ENCODE measurements around the gene RIC1.
A peak's percentile ranks its signal among the peaks of the same experiment; 100 is the strongest.
"Not testable (repeated sequence)": the region's sequence is repeated elsewhere in the genome, so short reads cannot be mapped to it uniquely, and the experiment has no call there.

The RIC1 gene, protein sequence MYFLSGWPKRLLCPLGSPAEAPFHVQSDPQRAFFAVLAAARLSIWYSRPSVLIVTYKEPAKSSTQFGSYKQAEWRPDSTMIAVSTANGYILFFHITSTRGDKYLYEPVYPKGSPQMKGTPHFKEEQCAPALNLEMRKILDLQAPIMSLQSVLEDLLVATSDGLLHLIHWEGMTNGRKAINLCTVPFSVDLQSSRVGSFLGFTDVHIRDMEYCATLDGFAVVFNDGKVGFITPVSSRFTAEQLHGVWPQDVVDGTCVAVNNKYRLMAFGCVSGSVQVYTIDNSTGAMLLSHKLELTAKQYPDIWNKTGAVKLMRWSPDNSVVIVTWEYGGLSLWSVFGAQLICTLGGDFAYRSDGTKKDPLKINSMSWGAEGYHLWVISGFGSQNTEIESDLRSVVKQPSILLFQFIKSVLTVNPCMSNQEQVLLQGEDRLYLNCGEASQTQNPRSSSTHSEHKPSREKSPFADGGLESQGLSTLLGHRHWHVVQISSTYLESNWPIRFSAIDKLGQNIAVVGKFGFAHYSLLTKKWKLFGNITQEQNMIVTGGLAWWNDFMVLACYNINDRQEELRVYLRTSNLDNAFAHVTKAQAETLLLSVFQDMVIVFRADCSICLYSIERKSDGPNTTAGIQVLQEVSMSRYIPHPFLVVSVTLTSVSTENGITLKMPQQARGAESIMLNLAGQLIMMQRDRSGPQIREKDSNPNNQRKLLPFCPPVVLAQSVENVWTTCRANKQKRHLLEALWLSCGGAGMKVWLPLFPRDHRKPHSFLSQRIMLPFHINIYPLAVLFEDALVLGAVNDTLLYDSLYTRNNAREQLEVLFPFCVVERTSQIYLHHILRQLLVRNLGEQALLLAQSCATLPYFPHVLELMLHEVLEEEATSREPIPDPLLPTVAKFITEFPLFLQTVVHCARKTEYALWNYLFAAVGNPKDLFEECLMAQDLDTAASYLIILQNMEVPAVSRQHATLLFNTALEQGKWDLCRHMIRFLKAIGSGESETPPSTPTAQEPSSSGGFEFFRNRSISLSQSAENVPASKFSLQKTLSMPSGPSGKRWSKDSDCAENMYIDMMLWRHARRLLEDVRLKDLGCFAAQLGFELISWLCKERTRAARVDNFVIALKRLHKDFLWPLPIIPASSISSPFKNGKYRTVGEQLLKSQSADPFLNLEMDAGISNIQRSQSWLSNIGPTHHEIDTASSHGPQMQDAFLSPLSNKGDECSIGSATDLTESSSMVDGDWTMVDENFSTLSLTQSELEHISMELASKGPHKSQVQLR (N-terminal part only)

DNA sequence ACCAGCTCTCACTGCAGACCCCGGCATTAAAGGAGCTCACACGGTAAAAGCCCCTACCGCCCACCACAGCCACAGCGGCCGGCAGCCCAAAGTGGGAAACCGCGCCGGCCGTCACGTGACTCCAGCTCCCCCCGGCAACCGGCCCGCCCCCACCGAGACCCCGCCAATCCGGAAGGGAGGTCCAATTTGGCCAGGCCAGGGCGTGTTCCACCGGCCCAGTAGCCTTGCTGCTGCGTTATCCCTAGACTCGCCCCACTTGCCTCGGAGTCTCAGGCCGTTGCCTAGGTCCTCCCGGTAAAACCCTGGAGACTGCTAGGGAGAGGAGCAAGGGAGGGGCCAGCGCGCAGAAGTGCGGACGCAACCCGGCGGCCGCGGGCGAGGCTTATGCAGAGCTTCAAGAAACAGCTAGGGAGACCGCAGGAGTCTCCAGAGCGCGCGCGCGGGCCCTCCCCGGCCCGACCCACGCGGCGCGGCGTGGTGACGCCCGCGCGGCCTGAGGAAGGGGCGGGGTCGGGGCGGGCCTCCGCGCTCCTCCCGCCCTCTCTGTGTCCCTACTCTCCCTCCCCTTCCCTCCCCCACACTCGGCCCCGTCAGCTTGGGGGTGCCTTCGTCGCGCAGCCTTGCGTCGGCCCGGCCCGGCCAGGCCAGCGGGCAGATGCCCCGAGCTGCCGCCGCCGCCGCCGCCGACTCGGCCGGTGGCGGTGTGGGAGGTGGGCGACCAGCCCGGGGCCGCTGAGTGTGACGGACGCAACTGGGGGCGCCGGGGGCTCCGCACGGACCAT is at the start of gene RIC1:
TSS of gene RIC1 (plus strand) at position 578 of the 782 bp plus-strand sequence. CDS start at position 781, 203 bp downstream.
- DNase-seq (ENCODE audit: low spot score) = peak; percentile 95

DNA sequence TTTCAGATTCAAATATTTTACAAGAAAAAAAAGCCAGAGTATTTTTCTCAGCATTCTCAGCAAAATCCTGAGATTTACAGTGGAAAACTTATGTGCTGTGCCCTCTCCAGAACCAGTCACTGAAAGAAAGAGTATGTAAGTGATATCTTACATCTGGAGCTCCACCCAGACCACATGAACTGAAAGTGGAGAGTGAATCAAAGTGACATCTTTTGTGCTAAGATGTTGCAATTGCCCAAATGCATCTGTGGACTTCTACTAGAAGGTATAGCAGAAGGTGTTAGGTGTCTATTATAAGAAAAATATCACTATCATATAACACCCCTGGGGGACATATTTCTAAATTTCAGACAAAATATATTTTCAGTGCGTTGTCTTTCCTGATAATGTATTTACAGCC is 49.0 kb upstream of the RIC1 start:
- DNase-seq (ENCODE audit: low spot score) = no peak

DNA sequence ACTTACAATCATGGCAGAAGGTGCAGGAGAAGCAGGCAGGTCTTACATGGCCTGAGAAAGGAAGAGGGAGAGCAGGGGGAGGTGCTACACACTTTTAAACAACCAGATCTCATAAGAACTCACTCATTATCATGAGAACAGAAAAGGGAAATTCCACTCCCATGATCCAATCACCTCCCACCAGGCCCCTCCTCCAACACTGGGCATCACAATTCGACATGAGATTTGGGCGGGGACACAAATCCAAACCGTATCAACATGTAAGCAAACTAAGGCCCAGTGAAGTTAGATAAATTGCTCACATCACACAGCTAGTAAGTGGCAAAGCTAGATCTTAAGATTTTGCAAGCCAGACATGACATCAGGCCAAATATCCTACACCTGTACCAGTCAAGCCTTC is 48.3 kb upstream of the RIC1 start:
- no peak for DNase-seq (ENCODE audit: low spot score)

DNA sequence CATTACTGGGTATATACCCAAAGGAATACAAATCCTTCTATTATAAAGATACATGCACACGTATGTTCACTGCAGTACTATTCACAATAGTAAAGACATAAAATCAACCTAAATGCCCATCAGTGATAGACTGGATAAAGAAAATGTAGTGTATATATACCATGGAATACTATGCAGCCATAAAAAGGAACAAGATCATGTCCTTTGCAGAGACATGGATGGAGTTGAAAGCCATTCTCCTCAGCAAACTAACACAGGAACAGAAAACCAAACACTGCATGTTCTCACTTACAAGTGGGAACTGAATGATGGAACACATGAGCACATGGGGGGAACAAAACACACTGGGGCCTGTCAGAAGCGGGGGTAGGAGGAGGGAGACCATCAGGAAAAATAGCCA is 47.2 kb upstream of the RIC1 start:
- not testable (repeated sequence) for DNase-seq (ENCODE audit: low spot score)

DNA sequence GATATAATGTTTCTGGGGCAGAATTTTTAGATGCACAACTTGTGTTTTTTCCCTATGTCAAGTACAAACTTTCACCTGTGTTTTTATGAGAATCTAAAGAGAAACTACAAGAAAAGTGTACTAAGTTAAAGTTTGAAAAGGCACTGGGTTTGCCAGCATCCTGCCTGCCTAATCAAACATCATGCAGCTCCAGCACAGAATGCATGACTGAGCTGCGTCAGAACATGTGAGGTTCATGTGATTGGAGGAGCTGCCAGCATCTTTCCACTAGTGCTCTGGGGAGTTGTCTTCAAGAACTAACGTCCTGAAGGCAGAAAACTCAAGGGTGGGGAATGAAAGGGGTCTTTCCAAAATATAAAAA is 46.1 kb upstream of the RIC1 start:
- DNase-seq (ENCODE audit: low spot score) = no peak

DNA sequence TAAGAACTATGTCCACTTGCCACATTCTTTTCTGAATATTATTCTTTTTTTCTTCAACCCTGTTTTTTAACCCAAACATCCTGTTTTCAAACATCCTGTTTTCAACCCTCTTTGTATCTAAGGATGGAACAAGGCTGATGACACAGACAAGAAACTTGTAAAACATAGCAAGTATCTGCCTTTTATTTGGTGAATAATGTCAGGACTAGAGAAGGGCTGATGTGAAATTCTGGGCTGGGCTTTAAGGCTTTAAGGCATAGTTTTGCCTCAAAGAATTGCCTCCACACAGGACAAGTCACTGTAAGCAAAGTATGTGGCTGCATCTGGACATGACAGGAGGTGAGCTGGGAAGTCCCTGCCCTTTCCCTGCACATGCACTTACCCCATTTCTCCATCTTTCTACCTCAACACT is 42.5 kb upstream of the RIC1 start:
- no peak for DNase-seq (ENCODE audit: low spot score)

DNA sequence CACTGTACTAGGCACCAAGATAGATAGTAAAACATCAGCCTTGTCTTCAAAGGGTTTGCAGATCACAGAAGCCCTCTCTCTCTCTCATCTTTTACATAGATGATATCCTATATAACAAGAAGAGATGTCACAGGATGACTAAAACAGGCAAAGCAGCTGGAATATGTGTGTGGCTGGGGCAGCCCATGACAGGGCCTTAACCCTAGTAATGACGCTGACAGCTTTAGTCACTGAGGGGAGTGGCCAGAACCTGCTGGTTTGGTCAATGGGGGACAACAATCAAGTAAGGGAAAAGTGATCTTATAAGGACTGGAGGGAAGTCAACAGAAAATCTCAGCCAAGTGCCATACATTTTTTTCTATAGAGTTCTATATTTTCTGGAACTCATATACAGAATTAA is 41.9 kb upstream of the RIC1 start:
- DNase-seq (ENCODE audit: low spot score) = no peak

DNA sequence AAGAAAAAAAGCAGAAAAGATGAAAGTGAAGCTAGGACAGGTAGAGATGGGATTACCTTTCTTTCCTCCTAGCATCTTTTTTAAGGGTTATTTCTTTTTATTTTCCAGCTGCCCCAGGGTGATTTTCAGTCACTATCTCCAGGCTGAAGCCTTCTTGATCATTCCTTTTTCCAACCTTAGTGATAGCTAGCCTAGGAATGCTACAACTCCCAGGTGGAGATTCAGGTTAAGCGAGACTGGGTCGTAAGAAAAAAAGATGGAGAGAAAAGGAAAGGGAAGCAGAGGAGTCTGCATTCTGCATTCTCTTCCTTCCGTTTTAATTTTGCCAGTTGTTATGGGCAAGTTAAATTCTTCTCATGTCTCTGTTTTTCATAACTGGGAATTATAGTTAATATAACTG is 36.7 kb upstream of the RIC1 start:
- no peak for DNase-seq (ENCODE audit: low spot score)

DNA sequence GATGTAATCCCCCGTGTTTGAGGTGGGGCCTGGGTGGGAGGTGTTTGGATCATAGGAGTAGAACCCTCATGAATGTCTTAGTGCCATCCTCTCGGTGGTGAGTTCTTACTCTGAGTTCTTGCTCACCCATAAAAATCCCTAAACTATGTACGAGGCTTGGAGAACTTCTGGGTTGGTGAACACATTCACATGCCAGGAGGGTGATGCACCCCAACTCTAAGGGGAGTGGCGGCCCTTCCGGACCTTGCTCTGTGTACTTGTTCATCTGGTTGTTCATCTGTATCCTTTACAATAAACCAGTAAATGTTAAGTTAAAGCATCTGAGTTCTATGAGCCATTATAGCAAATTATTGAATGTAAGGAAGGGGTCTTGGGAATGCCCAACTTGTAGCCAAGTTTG is 36.0 kb upstream of the RIC1 start:
- no peak for DNase-seq (ENCODE audit: low spot score)

DNA sequence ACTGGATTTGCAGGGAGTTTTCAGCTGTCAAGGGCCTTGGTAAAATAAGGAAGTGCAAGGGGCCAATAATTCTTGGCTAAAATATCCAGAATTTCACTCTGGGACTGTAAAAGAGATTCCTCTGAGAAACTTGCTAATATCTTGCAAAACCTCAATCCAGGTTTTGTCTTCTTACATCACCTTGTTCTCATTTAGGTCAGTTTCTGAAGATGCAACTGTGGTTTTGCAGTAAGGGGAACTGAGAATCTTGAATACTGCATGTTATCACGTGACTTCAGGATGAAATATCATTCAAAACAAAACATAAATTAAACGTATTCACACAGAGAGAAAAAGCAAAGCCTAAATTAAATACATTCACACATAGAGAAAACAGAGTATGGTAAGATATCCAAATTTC is 35.0 kb upstream of the RIC1 start:
- DNase-seq (ENCODE audit: low spot score) = no peak

DNA sequence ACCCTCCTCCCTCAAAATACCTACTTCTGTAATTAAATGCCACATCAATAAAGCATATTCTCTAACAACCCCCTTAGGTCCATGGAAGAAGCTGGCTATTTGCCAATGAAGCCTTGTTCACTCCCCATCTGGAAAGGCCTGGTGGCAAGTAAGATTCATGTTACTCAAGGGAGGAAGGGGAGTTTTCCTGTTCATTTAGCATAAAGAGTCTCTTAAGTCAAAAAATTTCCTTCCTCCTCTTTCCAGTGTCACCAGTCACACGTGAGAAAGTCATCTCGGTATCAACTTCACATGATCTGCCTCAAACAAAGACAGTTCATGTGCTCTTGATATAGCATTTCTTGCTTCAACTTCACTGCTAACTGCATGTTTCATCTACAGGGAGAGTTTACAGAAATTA is 32.7 kb upstream of the RIC1 start:
- DNase-seq (ENCODE audit: low spot score) = no peak

DNA sequence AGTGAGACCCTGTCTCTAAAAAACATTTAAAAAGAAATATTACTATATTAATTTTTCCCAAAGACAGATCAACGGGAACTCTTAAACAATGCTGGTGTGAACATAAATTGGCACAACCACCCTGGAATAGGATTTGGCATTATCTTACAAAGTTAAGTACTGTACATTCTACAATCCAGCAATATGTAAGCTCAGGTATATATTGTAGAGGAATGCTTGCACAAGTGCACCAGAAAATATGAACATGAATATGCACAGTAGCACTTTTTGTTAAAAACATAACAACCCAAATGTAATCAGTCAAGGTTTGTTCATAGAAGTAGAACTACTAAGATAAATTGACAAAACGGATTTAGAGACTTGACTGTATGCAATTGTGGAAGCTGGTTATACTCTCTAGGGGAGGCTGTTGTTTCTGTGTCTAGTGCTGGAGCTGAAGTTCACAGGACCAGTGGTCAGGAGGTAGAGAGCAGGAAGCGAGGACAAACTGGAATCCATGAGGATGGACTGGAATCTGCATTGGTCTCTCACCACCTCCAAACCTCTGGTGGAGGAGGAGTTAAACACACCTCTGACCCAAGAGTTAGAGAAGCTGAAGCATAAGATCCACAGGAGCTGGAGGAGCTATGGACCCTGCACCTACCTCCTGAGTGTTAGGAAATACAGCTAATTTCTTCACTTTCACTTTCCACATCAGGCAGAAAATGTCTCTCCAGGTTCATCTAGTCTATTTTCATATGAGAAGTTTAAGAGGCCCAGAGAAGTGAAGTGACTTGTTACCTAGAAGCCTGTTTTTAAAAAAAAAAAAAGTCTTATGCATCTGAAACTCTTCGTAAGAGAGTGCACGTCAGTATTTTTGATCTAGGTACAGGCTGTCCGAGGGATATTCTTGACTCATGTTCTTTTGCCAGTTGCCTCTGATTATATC is 20.3 kb upstream of the RIC1 start:
- no peak for DNase-seq (ENCODE audit: low spot score)

DNA sequence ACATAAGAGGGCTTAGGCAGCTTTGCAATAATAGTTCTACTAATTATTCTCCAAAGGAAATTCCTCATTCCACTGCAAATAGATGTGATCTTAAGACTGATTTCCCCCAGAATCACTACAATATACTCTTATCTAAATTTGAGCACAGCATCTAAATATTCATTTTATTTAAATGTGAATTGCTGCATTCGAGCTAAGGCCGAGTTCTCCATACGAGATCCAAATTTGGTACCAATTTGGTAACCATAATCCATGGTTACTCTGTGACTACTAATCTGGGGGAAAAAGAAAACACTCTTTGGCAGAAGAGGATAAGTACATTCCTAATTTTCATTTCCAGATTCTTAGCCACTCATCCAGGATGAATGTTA is 19.7 kb upstream of the RIC1 start:
- DNase-seq (ENCODE audit: low spot score) = no peak

DNA sequence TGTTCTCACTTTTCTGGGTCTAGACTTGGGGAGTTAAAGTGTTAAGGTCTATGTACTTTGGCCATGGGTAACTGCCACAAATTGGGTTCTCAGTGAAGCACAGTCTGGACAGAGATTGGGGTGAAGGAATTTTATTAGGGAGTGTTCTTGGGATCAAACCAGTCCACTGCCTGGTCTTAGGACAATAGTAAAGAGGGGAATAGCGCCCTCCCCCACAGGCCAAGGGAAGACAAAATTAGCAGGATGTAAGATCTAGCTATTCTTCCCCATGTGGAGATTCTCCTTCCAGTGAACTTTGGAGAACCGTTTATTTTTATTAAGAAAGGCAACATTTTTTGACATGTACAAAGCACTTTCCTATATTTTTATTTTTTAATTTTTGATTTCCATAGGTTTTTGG is 18.4 kb upstream of the RIC1 start:
- no peak for DNase-seq (ENCODE audit: low spot score)

DNA sequence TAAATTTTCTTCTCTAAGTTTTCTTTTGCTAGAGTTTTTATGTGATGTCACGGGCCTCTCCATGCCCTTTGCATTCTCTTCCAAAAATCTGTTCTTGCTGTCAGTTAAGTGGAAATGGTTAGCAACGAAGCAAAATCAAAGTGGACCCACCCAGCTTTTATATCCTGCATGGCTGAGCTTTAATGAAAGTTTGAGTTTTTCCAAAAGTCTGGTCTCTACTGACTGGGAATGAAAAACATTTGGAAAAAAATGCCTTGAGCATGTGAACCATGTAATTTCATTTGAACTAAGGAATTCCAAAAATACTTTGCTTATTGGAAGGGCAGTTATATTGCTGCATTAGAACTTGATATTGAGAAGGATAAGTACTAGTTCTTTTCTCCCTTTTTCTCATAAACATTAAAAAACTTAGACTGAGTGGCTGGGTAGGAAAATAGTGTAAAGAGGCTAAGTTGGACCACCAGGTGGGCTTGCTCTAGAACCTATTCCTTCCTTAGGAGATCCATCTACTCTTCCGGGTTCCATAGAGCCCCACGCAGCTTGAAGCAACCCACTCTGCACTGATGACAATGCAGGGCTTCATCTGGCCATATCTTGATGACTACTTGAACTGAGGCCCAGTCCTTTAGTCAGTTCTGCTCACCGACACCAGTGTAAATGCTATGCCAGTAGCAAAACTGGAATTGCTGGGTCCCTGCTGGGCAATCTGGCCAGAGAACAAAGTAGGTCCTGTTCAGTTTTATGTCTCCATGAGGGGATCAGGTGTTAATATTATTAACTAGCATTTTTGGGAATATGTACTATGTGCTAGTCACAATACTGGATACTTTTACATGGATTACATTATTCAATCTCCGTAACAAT is 17.4 kb upstream of the RIC1 start:
- no peak for DNase-seq (ENCODE audit: low spot score)

DNA sequence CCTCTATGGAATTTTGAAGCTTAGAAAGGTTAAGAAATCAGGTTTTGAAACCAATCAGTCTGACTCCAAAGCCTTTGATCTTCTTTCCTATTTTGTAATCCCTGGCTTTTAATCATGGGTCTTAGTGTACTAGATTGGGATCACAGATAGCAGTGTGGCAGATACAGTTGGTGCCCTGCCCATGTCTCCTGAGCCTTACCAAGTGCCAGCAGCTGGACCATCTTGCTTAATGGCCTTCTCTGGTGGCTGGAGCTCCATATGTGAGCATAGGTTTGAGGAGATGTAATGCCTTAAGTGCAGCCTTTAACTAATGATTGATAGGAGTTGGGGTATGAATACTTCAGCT is 16.7 kb upstream of the RIC1 start:
- no peak for DNase-seq (ENCODE audit: low spot score)

DNA sequence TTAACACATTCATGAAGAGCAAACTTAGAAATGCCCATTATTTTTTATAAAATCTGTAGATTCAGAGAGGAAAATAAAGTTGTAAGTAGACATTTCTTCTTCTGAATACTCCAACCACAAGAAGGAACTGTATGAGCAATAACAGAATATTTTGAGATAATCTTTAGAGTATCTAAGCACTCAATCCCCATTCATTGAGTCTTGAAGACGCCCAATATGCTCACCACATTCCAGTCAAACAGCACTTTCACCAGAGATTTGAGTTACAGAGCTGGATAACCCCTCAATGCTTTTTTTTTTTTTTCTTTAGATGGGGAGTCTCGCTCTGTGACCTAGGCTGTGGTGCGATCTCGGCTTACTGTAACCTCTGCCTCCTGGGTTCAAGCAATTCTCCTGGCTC is 14.7 kb upstream of the RIC1 start:
- DNase-seq (ENCODE audit: low spot score) = no peak

DNA sequence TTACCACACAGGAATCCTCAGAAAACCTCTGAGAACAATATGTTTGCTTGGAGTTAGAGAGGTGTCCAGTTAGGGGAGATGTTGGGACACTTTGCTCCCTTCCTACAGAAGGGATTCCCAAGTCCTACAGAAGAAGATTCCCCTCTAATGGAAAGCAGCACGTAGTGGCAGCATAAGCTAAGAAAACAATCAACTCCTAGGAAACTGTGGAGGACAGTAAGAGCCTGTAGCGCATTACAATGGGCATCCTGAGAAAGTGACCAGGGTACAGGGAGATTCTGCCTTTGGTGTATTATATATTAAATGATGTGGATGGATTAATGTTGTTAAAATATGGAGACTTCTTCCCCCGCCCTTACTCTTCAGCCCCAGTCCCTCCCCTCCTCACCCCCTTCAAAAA is 13.9 kb upstream of the RIC1 start:
- no peak for DNase-seq (ENCODE audit: low spot score)

DNA sequence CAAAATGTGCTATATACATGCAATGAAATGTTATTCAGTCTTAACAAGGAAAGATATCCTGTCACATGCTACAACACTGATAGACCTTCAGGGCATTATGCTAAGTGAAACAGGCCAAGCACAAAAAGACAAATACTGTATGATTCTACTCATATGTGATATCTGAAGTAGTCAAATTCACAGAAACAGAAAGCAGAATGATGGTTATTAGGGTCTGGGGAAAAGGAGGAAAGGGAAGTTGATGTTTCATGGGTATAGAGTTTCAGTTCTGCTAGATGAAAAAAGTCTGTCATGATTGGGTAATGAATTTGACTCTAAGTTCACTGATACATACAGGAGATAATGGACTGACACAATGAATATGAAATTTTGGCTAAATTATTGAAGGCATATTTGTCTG is 11.2 kb upstream of the RIC1 start:
- no peak for DNase-seq (ENCODE audit: low spot score)

DNA sequence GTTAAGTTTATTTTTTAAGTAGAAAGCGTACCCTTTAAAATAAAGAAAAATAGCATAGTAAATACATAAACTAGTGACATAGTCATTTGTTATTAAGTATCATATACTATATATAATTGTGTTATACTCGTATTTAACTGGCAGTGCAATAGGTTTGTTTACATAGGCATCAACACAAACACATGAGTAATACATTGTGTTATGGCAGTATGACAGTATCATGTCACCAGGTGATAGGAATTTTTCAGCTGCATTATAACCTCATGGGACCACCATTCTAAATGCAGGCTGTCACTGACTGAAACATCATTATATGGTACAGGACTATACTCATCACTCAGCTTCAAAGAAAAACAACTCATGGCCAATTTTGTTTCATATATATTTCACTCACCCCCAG is 8.4 kb upstream of the RIC1 start:
- DNase-seq (ENCODE audit: low spot score) = no peak

All from ecto neural progenitor cell (in vitro differentiated cells).